Tibial artery (tissue), 4 donors: ENCODE results near the gene PRM1.

Source experiments
- DNase-seq, 2 donors: peaks; one replicate each; pipeline ENCODE4 v3.0.0-alpha.2; 2019
- H3K27ac ChIP-seq, 2 donors: fragments of 200-600 bp; sonication (generic) in 1 of 2; 1 replicate in 1 of 2; 2 replicates in 1 of 2; pipeline ENCODE4 v1.5.1; 2018 to 2019; ENCODE audit warnings: mild to moderate bottlenecking in 1 of 2
- H3K27me3 ChIP-seq, 2 donors: fragments of 200-600 bp; sonication (generic) in 1 of 2; one replicate each; pipeline versions ENCODE4 v1.5.1 to v1.6.0; 2016 to 2019
- H3K36me3 ChIP-seq, 3 donors: fragments of 200-600 bp; sonication (generic) in 2 of 3; one replicate each; pipeline ENCODE4 v1.5.1; 2016 to 2019; ENCODE audit warnings: mild to moderate bottlenecking in 2 of 3
- H3K4me1 ChIP-seq, 4 donors: fragments of 200-600 bp; sonication (generic) in 2 of 4; 1 replicate in 3 of 4; 2 replicates in 1 of 4; pipeline ENCODE4 v1.5.1; 2016 to 2019
- H3K4me3 ChIP-seq, 2 donors: fragments of 200-600 bp; sonication (generic) in 1 of 2; 1 replicate in 1 of 2; 2 replicates in 1 of 2; pipeline ENCODE4 v1.5.1; 2018 to 2019; ENCODE audit warnings: mild to moderate bottlenecking in 2 of 2
- H3K9me3 ChIP-seq, 3 donors: fragments of 200-600 bp; sonication (generic) in 1 of 3; one replicate each; pipeline ENCODE4 v1.5.1; 2016 to 2019
- CTCF ChIP-seq, 2 experiments: fragments of 200-600 bp in 1 of 2; fragments of 450-650 bp in 1 of 2; IDR thresholded peaks; one replicate each; pipeline ENCODE4 v1.5.1; 2017 to 2019; ENCODE audit warnings: antibody characterized with exemption in 2 of 2, mild to moderate bottlenecking in 1 of 2, moderate library complexity in 1 of 2
- intact Hi-C: fragments of 100-400 bp; cut with DNase I; formaldehyde crosslinking; loops from one replicate; pipeline ENCODE4 v1.15.0; 2023; ENCODE audit warnings: low total_unique reads

The PRM1 gene

GRCh38 chr16:11248133-11248532 is 33.0 kb downstream of the PRM1 start:
- Histone ChIP-seq H3K4me3 (no peak overlapping the region), H3K27ac (no peak overlapping the region), H3K4me1 (peaks cover 0 to 2% (median 0%) of the 10 kb centered on the region in 4 donors), H3K9me3 (no peaks in the 10 kb centered on the region), H3K27me3 (no peaks in the 10 kb centered on the region), H3K36me3 (no peaks in the 10 kb centered on the region)
- no peak for DNase-seq
- intact Hi-C loops = no loop called here
- no peak for TF ChIP-seq CTCF (IDR thresholded peaks at IDR 0.05)

- H3K9me3 ChIP-seq = no peaks in the 10 kb centered on the region
- intact Hi-C loops = no loop called here
- no peaks in the 10 kb centered on the region for H3K27me3 ChIP-seq
- H3K36me3 ChIP-seq = no peaks in the 10 kb centered on the region
- no peak for DNase-seq
- H3K4me3 ChIP-seq = no peak overlapping the region
- H3K4me1 ChIP-seq = no peaks in the 10 kb centered on the region
- TF ChIP-seq CTCF (IDR thresholded peaks at IDR 0.05) = no peak
- no peak overlapping the region for H3K27ac ChIP-seq
These were observed 35.1 kb downstream of the PRM1 start for GRCh38 chr16:11245988-11246387.

GRCh38 chr16:11245222-11245737 is 35.9 kb downstream of the PRM1 start:
- intact Hi-C loops = no loop called here
- no peak for TF ChIP-seq CTCF (IDR thresholded peaks at IDR 0.05)
- H3K36me3 ChIP-seq = no peaks in the 10 kb centered on the region
- no peaks in the 10 kb centered on the region for H3K9me3 ChIP-seq
- no peaks in the 10 kb centered on the region for H3K27me3 ChIP-seq
- no peak overlapping the region for H3K27ac ChIP-seq
- no peak for DNase-seq
- no peak overlapping the region for H3K4me3 ChIP-seq
- H3K4me1 ChIP-seq = no peaks in the 10 kb centered on the region

GRCh38 chr16:11242658-11243057 is 38.5 kb downstream of the PRM1 start:
- no peaks in the 10 kb centered on the region for H3K36me3 ChIP-seq
- no peak for TF ChIP-seq CTCF (IDR thresholded peaks at IDR 0.05)
- H3K27ac ChIP-seq = no peak overlapping the region
- no peaks in the 10 kb centered on the region for H3K9me3 ChIP-seq
- H3K4me1 ChIP-seq = no peaks in the 10 kb centered on the region
- no peaks in the 10 kb centered on the region for H3K27me3 ChIP-seq
- intact Hi-C loops = no loop called here
- no peak for DNase-seq
- H3K4me3 ChIP-seq = no peak overlapping the region

GRCh38 chr16:11241480-11242204 is 39.5 kb downstream of the PRM1 start:
- no peaks in the 10 kb centered on the region for H3K36me3 ChIP-seq
- H3K4me1 ChIP-seq = no peaks in the 10 kb centered on the region
- TF ChIP-seq CTCF (IDR thresholded peaks at IDR 0.05) = no peak
- no peak overlapping the region for H3K4me3 ChIP-seq
- H3K9me3 ChIP-seq = no peaks in the 10 kb centered on the region
- no peak for DNase-seq
- H3K27ac ChIP-seq = no peak overlapping the region
- intact Hi-C loops = no loop called here
- H3K27me3 ChIP-seq = no peaks in the 10 kb centered on the region
